Measurements from ENCODE around the gene PAX7.
"Not testable (repeated sequence)": the region's sequence is repeated elsewhere in the genome, so short reads cannot be mapped to it uniquely, and the experiment has no call there.

Gene PAX7

DNA sequence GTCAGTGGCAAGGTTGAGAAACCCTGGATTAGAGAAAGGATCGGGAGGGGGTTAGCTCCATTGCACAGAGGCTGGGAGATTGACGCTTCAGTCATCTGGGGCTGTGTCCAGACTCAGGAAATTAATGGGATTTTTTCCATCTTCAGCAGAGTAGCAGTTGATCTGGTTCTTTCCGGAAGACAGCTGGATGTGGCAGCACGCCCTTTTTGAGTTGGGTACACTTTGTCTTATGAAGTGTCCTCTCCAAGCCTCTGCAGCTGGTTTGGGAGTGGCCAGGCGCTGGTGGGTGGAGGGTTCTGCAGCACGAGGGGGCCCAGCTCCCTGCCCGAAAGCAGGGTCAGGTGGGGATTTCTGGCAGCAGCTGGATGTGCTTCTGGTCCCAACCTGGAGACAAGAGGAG lies 133.7 kb downstream of the PAX7 start:
- TF ChIP-seq, protein P1, sequence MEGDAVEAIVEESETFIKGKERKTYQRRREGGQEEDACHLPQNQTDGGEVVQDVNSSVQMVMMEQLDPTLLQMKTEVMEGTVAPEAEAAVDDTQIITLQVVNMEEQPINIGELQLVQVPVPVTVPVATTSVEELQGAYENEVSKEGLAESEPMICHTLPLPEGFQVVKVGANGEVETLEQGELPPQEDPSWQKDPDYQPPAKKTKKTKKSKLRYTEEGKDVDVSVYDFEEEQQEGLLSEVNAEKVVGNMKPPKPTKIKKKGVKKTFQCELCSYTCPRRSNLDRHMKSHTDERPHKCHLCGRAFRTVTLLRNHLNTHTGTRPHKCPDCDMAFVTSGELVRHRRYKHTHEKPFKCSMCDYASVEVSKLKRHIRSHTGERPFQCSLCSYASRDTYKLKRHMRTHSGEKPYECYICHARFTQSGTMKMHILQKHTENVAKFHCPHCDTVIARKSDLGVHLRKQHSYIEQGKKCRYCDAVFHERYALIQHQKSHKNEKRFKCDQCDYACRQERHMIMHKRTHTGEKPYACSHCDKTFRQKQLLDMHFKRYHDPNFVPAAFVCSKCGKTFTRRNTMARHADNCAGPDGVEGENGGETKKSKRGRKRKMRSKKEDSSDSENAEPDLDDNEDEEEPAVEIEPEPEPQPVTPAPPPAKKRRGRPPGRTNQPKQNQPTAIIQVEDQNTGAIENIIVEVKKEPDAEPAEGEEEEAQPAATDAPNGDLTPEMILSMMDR (IDR thresholded peaks at IDR 0.05; ENCODE audit: control insufficient read depth, insufficient read depth, low read depth, low read length, missing control alignments), result no peak
- no peak for DNase-seq (ENCODE audit: low read depth)
- no peak overlapping the region for H3K4me3 ChIP-seq (ENCODE audit: control insufficient read depth, low read depth, low read length)

DNA sequence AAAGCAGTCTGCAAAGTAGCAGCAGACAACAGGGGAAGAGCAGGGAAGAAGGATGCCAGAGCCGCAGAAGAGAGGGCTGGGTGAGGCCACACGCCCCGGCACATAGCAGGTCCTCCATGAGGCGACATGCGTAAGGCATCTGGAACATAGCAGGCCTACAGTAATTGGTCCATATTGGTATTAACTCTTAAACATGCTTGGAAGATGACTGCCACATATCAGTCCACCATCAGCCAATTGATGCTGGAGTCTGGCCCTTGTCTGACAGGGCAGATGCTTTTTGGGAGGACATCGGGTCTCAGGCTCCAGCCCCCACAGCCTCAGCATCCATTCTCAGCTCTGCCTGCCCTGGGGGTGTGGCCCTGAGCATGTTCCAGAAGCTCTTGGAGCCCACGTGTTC lies 135.1 kb downstream of the PAX7 start:
- DNase-seq (ENCODE audit: low read depth), result no peak
- TF ChIP-seq, protein P1 (IDR thresholded peaks at IDR 0.05; ENCODE audit: control insufficient read depth, insufficient read depth, low read depth, low read length, missing control alignments), result no peak
- no peak overlapping the region for H3K4me3 ChIP-seq (ENCODE audit: control insufficient read depth, low read depth, low read length)

- TF ChIP-seq, protein P1 (IDR thresholded peaks at IDR 0.05; ENCODE audit: control insufficient read depth, insufficient read depth, low read depth, low read length, missing control alignments), result no peak
- DNase-seq (ENCODE audit: low read depth), result no peak
- H3K4me3 ChIP-seq (ENCODE audit: control insufficient read depth, low read depth, low read length), result no peak overlapping the region
Measured at GRCh38 chr1:18766328-18766727, 135.7 kb downstream of the PAX7 start.

DNA sequence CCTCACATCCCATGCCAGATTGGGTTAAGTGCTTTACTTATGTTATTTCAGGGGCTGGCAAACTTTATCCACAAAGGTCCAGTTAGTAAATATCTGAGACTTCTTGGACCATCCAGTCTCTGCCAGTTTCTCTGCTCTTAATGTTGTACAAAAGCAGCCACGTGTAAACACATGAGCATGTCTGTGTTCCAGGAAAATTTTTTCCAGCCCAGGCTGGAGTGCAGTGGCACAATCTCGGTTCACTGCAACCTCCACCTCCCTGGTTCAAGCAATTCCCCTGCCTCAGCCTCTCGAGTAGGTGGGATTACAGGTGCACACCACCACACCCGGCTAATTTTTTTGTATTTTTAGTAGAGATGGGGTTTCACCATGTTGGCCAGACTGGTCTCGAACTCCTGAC lies 136.9 kb downstream of the PAX7 start:
- DNase-seq (ENCODE audit: low read depth); H3K4me3 ChIP-seq (ENCODE audit: control insufficient read depth, low read depth, low read length): not testable (repeated sequence)

GRCh38 chr1:18768086-18768485 lies 137.4 kb downstream of the PAX7 start:
- no peak for DNase-seq (ENCODE audit: low read depth)
- TF ChIP-seq, protein P1 (IDR thresholded peaks at IDR 0.05; ENCODE audit: control insufficient read depth, insufficient read depth, low read depth, low read length, missing control alignments), result no peak
- H3K4me3 ChIP-seq (ENCODE audit: control insufficient read depth, low read depth, low read length), result no peak overlapping the region

- TF ChIP-seq, protein P1 (IDR thresholded peaks at IDR 0.05; ENCODE audit: control insufficient read depth, insufficient read depth, low read depth, low read length, missing control alignments), result no peak
- H3K4me3 ChIP-seq (ENCODE audit: control insufficient read depth, low read depth, low read length), result no peak overlapping the region
- DNase-seq (ENCODE audit: low read depth), result no peak
Measured at GRCh38 chr1:18769140-18769539, 138.5 kb downstream of the PAX7 start.

DNA sequence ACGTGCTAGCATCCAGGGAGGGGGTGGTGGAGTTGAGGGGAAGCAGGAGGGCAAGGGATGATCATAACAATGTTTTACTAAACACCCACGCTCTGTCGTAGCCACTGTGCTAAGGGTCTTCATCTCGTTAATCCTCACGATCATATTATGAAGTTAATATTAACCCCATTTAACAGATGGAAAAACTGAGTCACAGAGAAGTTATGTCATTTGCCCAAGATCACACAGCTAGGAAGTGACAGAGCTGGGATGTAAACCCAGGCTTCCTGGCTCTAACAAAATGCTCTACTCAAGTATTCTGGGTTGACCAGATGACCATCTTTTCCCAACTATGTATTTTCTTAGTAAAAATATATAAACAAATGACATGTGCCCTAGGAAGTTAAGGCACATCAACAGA lies 140.2 kb downstream of the PAX7 start:
- TF ChIP-seq, protein P1 (IDR thresholded peaks at IDR 0.05; ENCODE audit: control insufficient read depth, insufficient read depth, low read depth, low read length, missing control alignments), result no peak
- no peak overlapping the region for H3K4me3 ChIP-seq (ENCODE audit: control insufficient read depth, low read depth, low read length)
- no peak for DNase-seq (ENCODE audit: low read depth)

Measured in AG09309 (cell line).